GM12878 (cell line): Measurements from ENCODE around the gene SRRM2. TPM values are rescaled to one million over a fixed set of nuclear protein-coding genes. Genes with fewer than 3 reads are reported as not detected.

Experiments
- ATAC-seq: fragments of 200-7000 bp; cut with Tn5 transposase; 3 replicates; pipeline ENCODE4 v1.9.1; 2020; ENCODE audit warnings: mild to moderate bottlenecking, moderate library complexity
- BruUV-seq: library from RNA; stranded (reverse); fragments of 400-500 nt; replicated peaks from 2 replicates; lab custom pipeline; 2021; lab: Mats Ljungman, UMichigan
- CTCF ChIA-PET: fragments of 300-600 bp; sonication (Branson Sonifier 250); formaldehyde crosslinking; extraction: SDS; loops from one replicate; lab custom pipeline; 2021; ENCODE audit warnings: inconsistent platforms; lab: Yijun Ruan, JAX
- POLR2A ChIA-PET: fragments of 350-600 bp; formaldehyde crosslinking; extraction: SDS; loops from one replicate; lab custom pipeline; 2021; ENCODE audit warnings: inconsistent platforms; lab: Charles Lee
- RAD21 ChIA-PET: fragments of 300-600 bp; sonication (Branson Sonifier 250); formaldehyde crosslinking; loops from one replicate; lab custom pipeline; 2023; ENCODE audit warnings: antibody characterized with exemption; ENCODE audit not compliant: unreplicated experiment; lab: Charles Lee
- SMC1A ChIA-PET: fragments of 300-600 bp; sonication (Branson Sonifier 250); formaldehyde crosslinking; loops from one replicate; lab custom pipeline; 2023; ENCODE audit not compliant: unreplicated experiment, uncharacterized antibody; lab: Charles Lee
- DNase-seq: peaks from one replicate; pipeline ENCODE4 v3.0.0-alpha.2; 2011; ENCODE audit warnings: low read depth, low spot score
- FAIRE-seq: peaks from 3 replicates; lab custom pipeline; 2011; peaks lifted over from hg19 to GRCh38; lab: Jason Lieb, UNC
- H2AFZ ChIP-seq: 2 replicates; pipeline ENCODE4 v1.6.0; 2011; ENCODE audit warnings: low read depth, low read length, control low read depth; ENCODE audit not compliant: control insufficient read depth
- H3K27ac ChIP-seq: 2 replicates; pipeline ENCODE4 v1.5.1; 2011; ENCODE audit warnings: control low read depth; ENCODE audit not compliant: control insufficient read depth, insufficient read depth
- H3K27me3 ChIP-seq, 2 experiments: replicated peaks in 1 of 2; 2 replicates each; pipeline versions ENCODE4 v1.6.0 to v1.6.1; 2011; ENCODE audit warnings: low read length in 1 of 2; ENCODE audit not compliant: control insufficient read depth in 2 of 2, insufficient read depth in 2 of 2
- H3K36me3 ChIP-seq, 2 experiments: 2 replicates each; pipeline ENCODE4 v1.5.1; 2011; ENCODE audit warnings: low read length in 1 of 2; ENCODE audit not compliant: control insufficient read depth in 2 of 2, insufficient read depth in 2 of 2
- H3K4me1 ChIP-seq: 2 replicates; pipeline ENCODE4 v1.6.1; 2011; ENCODE audit warnings: mild to moderate bottlenecking, low read length, moderate library complexity, mixed read lengths; ENCODE audit not compliant: control insufficient read depth, insufficient read depth
- H3K4me2 ChIP-seq: 2 replicates; pipeline ENCODE4 v1.6.0; 2011; ENCODE audit warnings: control low read depth; ENCODE audit not compliant: control insufficient read depth, insufficient read depth
- H3K4me3 ChIP-seq: fragments of 200-600 bp; sonication (generic); 2 replicates; pipeline ENCODE4 v1.5.1; 2016
- H3K79me2 ChIP-seq: 2 replicates; pipeline ENCODE4 v1.6.0; 2011; ENCODE audit warnings: low read length; ENCODE audit not compliant: control insufficient read depth, insufficient read depth
- H3K9ac ChIP-seq: 2 replicates; pipeline ENCODE4 v1.8.0; 2011; ENCODE audit warnings: low read length, control low read depth, mixed read lengths; ENCODE audit not compliant: control insufficient read depth, insufficient read depth
- H3K9me3 ChIP-seq: replicated peaks from 3 replicates; pipeline ENCODE4 v1.5.1; 2011; ENCODE audit warnings: mild to moderate bottlenecking, low read length; ENCODE audit not compliant: control insufficient read depth, insufficient read depth
- H4K20me1 ChIP-seq: 2 replicates; pipeline ENCODE4 v1.6.0; 2011; ENCODE audit not compliant: control insufficient read depth, insufficient read depth
- CUX1 ChIP-seq: IDR thresholded peaks from 2 replicates; pipeline ENCODE4 v1.6.1; 2012; ENCODE audit warnings: improper control_type of control experiment, low read depth, low read length; ENCODE audit not compliant: insufficient replicate concordance
- JUND ChIP-seq: IDR thresholded peaks from 2 replicates; pipeline ENCODE4 v1.6.1; 2012; ENCODE audit warnings: low read depth, mild to moderate bottlenecking, low read length, improper control_type of control experiment, moderate library complexity
- NBN ChIP-seq: fragments of 450-650 bp; IDR thresholded peaks from 2 replicates; pipeline ENCODE4 v1.6.1; 2016
- NFIC ChIP-seq: IDR thresholded peaks from 2 replicates; pipeline ENCODE4 v1.6.1; 2012; ENCODE audit warnings: low read depth, mild to moderate bottlenecking, inconsistent platforms, low read length, moderate library complexity
- NFYB ChIP-seq: IDR thresholded peaks from 2 replicates; pipeline ENCODE4 v1.6.1; 2011; ENCODE audit warnings: low read depth, mild to moderate bottlenecking, low read length, improper control_type of control experiment, moderate library complexity; ENCODE audit not compliant: insufficient read depth
- NRF1 ChIP-seq: conservative IDR thresholded peaks from 2 replicates; pipeline ENCODE4 v1.6.1; 2011; ENCODE audit warnings: mild to moderate bottlenecking, low read depth, low read length, improper control_type of control experiment
- PAX8 ChIP-seq: fragments of 450-650 bp; IDR thresholded peaks from 2 replicates; pipeline ENCODE4 v1.6.1; 2017; ENCODE audit warnings: mild to moderate bottlenecking, moderate library complexity
- POLR2AphosphoS5 ChIP-seq: IDR thresholded peaks from 2 replicates; pipeline ENCODE4 v1.6.1; 2011; ENCODE audit warnings: mild to moderate bottlenecking, low read length, inconsistent platforms
- POU2F2 ChIP-seq: IDR thresholded peaks from 3 replicates; pipeline ENCODE4 v1.6.1; 2011; ENCODE audit warnings: low read depth, mild to moderate bottlenecking, low read length, borderline replicate concordance
- SMC3 ChIP-seq: IDR thresholded peaks from 2 replicates; pipeline ENCODE4 v1.6.1; 2011; ENCODE audit warnings: low read length, improper control_type of control experiment, borderline replicate concordance
- SREBF2 ChIP-seq: IDR thresholded peaks from 2 replicates; pipeline ENCODE4 v1.6.1; 2012; ENCODE audit warnings: mild to moderate bottlenecking, low read length
- SUPT20H ChIP-seq: IDR thresholded peaks from 2 replicates; pipeline ENCODE4 v1.6.1; 2011; ENCODE audit warnings: low read depth, mild to moderate bottlenecking, low read length, moderate library complexity, borderline replicate concordance; ENCODE audit not compliant: control insufficient read depth
- TCF3 ChIP-seq: IDR thresholded peaks from 2 replicates; pipeline ENCODE4 v1.6.1; 2012; ENCODE audit warnings: low read depth, mild to moderate bottlenecking, low read length, borderline replicate concordance; ENCODE audit not compliant: insufficient read depth
- ZBED1 ChIP-seq: IDR thresholded peaks from 2 replicates; pipeline ENCODE4 v1.6.1; 2016; ENCODE audit warnings: borderline replicate concordance
- WGBS: methylation state at CpG from one replicate; pipeline ENCODE4 v1.1.6; 2016; ENCODE audit warnings: low lambda C conversion rate; ENCODE audit not compliant: insufficient replicate concordance, insufficient coverage; ENCODE audit errors: missing lambda C conversion rate; 5-methylcytosine and 5-hydroxymethylcytosine counted together
- in situ Hi-C: fragments of 300-500 bp; cut with MboI; formaldehyde crosslinking; loops from 9 replicates; pipeline ENCODE4 v1.14.3; 2018; ENCODE audit warnings: mixed read lengths
- intact Hi-C: fragments of 100-400 bp; cut with micrococcal nuclease; formaldehyde crosslinking; loops from one replicate; pipeline ENCODE4 v1.14.2; 2022; ENCODE audit not compliant: unreplicated experiment
- polyA plus RNA-seq, 11 experiments: library from polyadenylated mRNA; depleted of rRNA in 4 of 11; unstranded in 6 of 11; stranded (reverse) in 5 of 11; fragments of >200 nt; fragmentation: Nextera tagmentation in 4 of 11; fragmentation: Illumina TruSeq in 1 of 11; extraction: Ambion mirVana in 4 of 11; extraction: Trizol in 1 of 11; gene quantifications; 1 replicate in 1 of 11; 2 replicates in 10 of 11; pipeline versions ENCODE4 v1.2.1 to v1.2.3, GENCODE V29; 2011 to 2016; ENCODE audit warnings: inconsistent platforms in 2 of 11, missing spikeins in 2 of 11, low read depth in 1 of 11
- total RNA-seq, 4 experiments: library from RNA; depleted of rRNA in 3 of 4; stranded (reverse); fragments of >200 nt in 3 of 4; fragmentation: Illumina TruSeq in 1 of 4; extraction: Trizol in 1 of 4; gene quantifications; 2 replicates each; pipeline versions ENCODE4 v1.2.1 to v1.2.3, GENCODE V29; 2013 to 2021
- TF ChIP-seq, protein P1 (sequence below): IDR thresholded peaks from 2 replicates; pipeline ENCODE4 v1.6.1; 2011; ENCODE audit warnings: borderline replicate concordance, low read depth, mild to moderate bottlenecking, moderate library complexity, low read length; ENCODE audit not compliant: insufficient read depth, poor library complexity, severe bottlenecking
- TF ChIP-seq, protein P2 (sequence below): fragments of 450-650 bp; IDR thresholded peaks from 2 replicates; pipeline ENCODE4 v1.6.1; 2014; ENCODE audit warnings: mild to moderate bottlenecking

Gene SRRM2
- total and polyA plus RNA-seq, 10 of the 15 experiments (the other 5 are each of a cell fraction or from before 2014, with no cell fraction given): 30.1 to 502 (median 196) TPM

- SMC1A ChIA-PET: no interaction called here
- CTCF ChIA-PET: interaction anchor here (0.7 to 1.0 kb wide), 2 partner anchors 10 to 97 kb away, joined by 3 read pairs; no protein-coding TSS in a partner anchor
- RAD21 ChIA-PET: no interaction called here
These were observed 11.3 kb upstream of the SRRM2 start for GRCh38 chr16:2741168-2741567.

More at GRCh38 chr16:2741168-2741567, 11.3 kb upstream of the SRRM2 start:
- H3K9ac ChIP-seq: no peak overlapping the region
- H3K79me2 ChIP-seq: no peaks in the 10 kb centered on the region
- no peak for ATAC-seq
- H2AFZ ChIP-seq: no peak overlapping the region
- no peaks in the 10 kb centered on the region for H3K27me3 ChIP-seq
- WGBS: 13% methylated on average over 4 of the region's 4 CpGs
- in situ Hi-C loops (no loop called here), intact Hi-C loops (no loop called here)
- H3K36me3 ChIP-seq: no peaks in the 10 kb centered on the region
- FAIRE-seq: no peak
- no peaks in the 10 kb centered on the region; the same call in 1 of the 2 replicates for H4K20me1 ChIP-seq
- no peak overlapping the region for H3K4me2 ChIP-seq
- no peak overlapping the region for H3K27ac ChIP-seq
- no peak for DNase-seq
- TF ChIP-seq POU2F2 (no peak), ZBED1 (no peak), SMC3 (no peak), NFIC (no peak), NFYB (no peak), PAX8 (no peak), POLR2AphosphoS5 (no peak), TCF3 (no peak), NRF1 (no peak), CUX1 (no peak), NBN (no peak), JUND (no peak), SUPT20H (no peak), SREBF2 (no peak)
- TF ChIP-seq, protein P1, sequence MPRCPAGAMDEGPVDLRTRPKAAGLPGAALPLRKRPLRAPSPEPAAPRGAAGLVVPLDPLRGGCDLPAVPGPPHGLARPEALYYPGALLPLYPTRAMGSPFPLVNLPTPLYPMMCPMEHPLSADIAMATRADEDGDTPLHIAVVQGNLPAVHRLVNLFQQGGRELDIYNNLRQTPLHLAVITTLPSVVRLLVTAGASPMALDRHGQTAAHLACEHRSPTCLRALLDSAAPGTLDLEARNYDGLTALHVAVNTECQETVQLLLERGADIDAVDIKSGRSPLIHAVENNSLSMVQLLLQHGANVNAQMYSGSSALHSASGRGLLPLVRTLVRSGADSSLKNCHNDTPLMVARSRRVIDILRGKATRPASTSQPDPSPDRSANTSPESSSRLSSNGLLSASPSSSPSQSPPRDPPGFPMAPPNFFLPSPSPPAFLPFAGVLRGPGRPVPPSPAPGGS: no peak
- TF ChIP-seq, protein P2, sequence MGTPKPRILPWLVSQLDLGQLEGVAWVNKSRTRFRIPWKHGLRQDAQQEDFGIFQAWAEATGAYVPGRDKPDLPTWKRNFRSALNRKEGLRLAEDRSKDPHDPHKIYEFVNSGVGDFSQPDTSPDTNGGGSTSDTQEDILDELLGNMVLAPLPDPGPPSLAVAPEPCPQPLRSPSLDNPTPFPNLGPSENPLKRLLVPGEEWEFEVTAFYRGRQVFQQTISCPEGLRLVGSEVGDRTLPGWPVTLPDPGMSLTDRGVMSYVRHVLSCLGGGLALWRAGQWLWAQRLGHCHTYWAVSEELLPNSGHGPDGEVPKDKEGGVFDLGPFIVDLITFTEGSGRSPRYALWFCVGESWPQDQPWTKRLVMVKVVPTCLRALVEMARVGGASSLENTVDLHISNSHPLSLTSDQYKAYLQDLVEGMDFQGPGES: no peak
- no peaks in the 10 kb centered on the region for H3K9me3 ChIP-seq
- BruUV-seq: no TSS peak
- no peaks in the 10 kb centered on the region for H3K4me1 ChIP-seq
- POLR2A ChIA-PET: no interaction called here
- H3K4me3 ChIP-seq: no peak overlapping the region
